K562 (cell line): Measurements from ENCODE around the gene LRFN2. TPM values are rescaled to one million over a fixed set of nuclear protein-coding genes. Genes with fewer than 3 reads are reported as not detected.

Source experiments
- BRCA1 ChIP-seq, 2 experiments: fragments of 450-650 bp in 1 of 2; sonication (generic) in 1 of 2; formaldehyde crosslinking in 1 of 2; IDR thresholded peaks; 2 replicates each; pipeline versions ENCODE4 v1.5.0 to v1.6.1; 2017 to 2020; ENCODE audit warnings: mild to moderate bottlenecking in 1 of 2, missing genetic modification reagents in 1 of 2
- CREM ChIP-seq: IDR thresholded peaks from 2 replicates; pipeline ENCODE4 v1.6.1; 2014; ENCODE audit warnings: antibody characterized with exemption, low read depth
- FOSL1 ChIP-seq: fragments of 200-800 bp; sonication (Bioruptor generic); conservative IDR thresholded peaks from 2 replicates; pipeline ENCODE4 v1.6.1; 2016; ENCODE audit warnings: missing genetic modification characterization, missing compliant biosample characterization
- FOXJ2 ChIP-seq: fragments of 200-800 bp; sonication (Bioruptor generic); IDR thresholded peaks from 2 replicates; pipeline ENCODE4 v1.6.1; 2016; ENCODE audit warnings: missing genetic modification characterization, missing compliant biosample characterization
- PHF8 ChIP-seq: fragments of 200-600 bp; sonication (generic); IDR thresholded peaks from 2 replicates; pipeline ENCODE4 v1.6.1; 2012; ENCODE audit warnings: mixed run types, mild to moderate bottlenecking, inconsistent platforms, low read length, moderate library complexity, borderline replicate concordance
- SMAD3 ChIP-seq: fragments of 450-650 bp; formaldehyde crosslinking; conservative IDR thresholded peaks from 2 replicates; pipeline ENCODE4 v1.4.0; 2020; ENCODE audit warnings: mild to moderate bottlenecking
- ZNF184 ChIP-seq: sonication (generic); formaldehyde crosslinking; IDR thresholded peaks from 2 replicates; pipeline ENCODE4 v1.5.0; 2020; ENCODE audit warnings: missing genetic modification reagents
- polyA plus RNA-seq, 8 experiments: library from polyadenylated mRNA; depleted of rRNA in 4 of 8; stranded (reverse) in 5 of 8; unstranded in 3 of 8; fragments of >200 nt; fragmentation: Nextera tagmentation in 2 of 8; fragmentation: Illumina TruSeq in 1 of 8; extraction: Ambion mirVana in 2 of 8; extraction: Trizol in 1 of 8; gene quantifications; 2 replicates each; pipeline versions ENCODE4 v1.2.1 to v1.2.3, GENCODE V29; 2011 to 2014; ENCODE audit warnings: inconsistent platforms in 1 of 8, missing spikeins in 1 of 8
- total RNA-seq, 7 experiments: library from RNA; depleted of rRNA in 6 of 7; stranded (reverse); fragments of >200 nt in 6 of 7; fragmentation: Illumina TruSeq in 2 of 7; extraction: Trizol in 2 of 7; gene quantifications; 2 replicates each; pipeline versions ENCODE4 v1.2.1 to v1.2.3, GENCODE V29; 2011 to 2021; ENCODE audit warnings: low replicate concordance in 1 of 7
- TF ChIP-seq, protein P1 (sequence below), 2 experiments: fragments of 450-650 bp in 1 of 2; sonication (generic) in 1 of 2; formaldehyde crosslinking in 1 of 2; IDR thresholded peaks in 1 of 2; conservative IDR thresholded peaks in 1 of 2; 2 replicates each; pipeline versions ENCODE4 v1.6.1 to v1.8.1; 2016 to 2023; ENCODE audit warnings: mild to moderate bottlenecking in 2 of 2, moderate library complexity in 2 of 2, inconsistent platforms in 1 of 2, missing genetic modification reagents in 1 of 2
- TF ChIP-seq, protein P2 (sequence below), 2 experiments: fragments of 450-650 bp; formaldehyde crosslinking in 1 of 2; IDR thresholded peaks; 2 replicates each; pipeline versions ENCODE4 v1.4.0 to v1.6.1; 2014 to 2020; ENCODE audit warnings: mild to moderate bottlenecking in 2 of 2, borderline replicate concordance in 1 of 2, low read depth in 1 of 2

Gene LRFN2
- total and polyA plus RNA-seq, 9 of the 15 experiments (the other 6 are each of a cell fraction or from before 2014, with no cell fraction given): not detected

DNA sequence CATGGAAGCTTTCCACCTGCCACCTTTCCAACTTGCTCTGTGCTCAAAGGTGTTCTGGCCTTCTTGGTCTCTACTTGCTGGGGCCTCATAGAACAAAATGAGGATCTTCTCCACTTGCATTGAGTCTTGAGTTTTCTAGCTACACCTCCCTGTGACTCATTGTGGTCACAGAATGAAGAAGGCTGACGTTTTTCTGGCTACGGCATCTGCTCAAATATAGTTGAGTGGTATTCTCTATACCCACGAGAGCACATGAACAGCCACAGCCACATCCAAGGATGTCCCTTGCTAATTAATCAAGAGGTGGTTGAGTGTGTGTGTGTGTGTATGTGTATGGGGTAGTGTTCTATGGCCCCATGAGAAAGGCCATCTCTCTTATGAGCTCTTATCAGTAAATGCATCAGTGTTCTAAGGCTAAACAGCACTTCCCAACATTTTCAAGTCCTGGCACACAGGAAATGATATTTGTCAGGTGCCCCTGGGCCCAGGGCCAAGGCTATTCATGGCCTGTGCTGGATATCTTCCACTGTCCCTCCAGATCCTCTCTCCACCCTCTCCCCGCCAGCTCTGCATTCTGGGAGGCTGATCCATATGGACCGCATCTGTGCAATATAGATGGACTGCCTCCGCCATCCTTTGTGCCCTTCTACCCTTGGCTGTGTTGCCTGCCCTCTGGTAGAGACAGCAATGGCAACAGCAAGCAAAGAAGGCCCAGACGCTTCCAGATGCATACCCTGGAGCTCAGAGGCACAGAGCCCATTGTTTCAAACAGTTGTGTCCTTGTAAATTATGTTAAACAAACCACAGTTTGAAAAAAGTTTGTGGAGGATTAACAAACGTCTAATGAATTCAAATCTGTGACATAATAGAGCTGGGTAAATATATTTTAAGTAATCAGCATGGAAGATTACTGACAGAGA is 150.2 kb downstream of the LRFN2 start (continued):
- TF ChIP-seq ZNF184 (CRISPR knock-in tag): no peak
- no peak for TF ChIP-seq FOXJ2 (tag)
- peak; percentile 86 for TF ChIP-seq FOSL1 (tag)
- 0 out of 2 replicates have a peak, but pooled peaks have one; percentile 16 for TF ChIP-seq CREM
- TF ChIP-seq, protein P1, sequence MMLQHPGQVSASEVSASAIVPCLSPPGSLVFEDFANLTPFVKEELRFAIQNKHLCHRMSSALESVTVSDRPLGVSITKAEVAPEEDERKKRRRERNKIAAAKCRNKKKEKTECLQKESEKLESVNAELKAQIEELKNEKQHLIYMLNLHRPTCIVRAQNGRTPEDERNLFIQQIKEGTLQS (IDR thresholded peaks at IDR 0.05): peak; percentile 17; the same call in 1 of the 2 replicates
- TF ChIP-seq, protein P1 (CRISPR knock-in tag; conservative IDR thresholded peaks at IDR 0.05): no peak
- TF ChIP-seq, protein P2, sequence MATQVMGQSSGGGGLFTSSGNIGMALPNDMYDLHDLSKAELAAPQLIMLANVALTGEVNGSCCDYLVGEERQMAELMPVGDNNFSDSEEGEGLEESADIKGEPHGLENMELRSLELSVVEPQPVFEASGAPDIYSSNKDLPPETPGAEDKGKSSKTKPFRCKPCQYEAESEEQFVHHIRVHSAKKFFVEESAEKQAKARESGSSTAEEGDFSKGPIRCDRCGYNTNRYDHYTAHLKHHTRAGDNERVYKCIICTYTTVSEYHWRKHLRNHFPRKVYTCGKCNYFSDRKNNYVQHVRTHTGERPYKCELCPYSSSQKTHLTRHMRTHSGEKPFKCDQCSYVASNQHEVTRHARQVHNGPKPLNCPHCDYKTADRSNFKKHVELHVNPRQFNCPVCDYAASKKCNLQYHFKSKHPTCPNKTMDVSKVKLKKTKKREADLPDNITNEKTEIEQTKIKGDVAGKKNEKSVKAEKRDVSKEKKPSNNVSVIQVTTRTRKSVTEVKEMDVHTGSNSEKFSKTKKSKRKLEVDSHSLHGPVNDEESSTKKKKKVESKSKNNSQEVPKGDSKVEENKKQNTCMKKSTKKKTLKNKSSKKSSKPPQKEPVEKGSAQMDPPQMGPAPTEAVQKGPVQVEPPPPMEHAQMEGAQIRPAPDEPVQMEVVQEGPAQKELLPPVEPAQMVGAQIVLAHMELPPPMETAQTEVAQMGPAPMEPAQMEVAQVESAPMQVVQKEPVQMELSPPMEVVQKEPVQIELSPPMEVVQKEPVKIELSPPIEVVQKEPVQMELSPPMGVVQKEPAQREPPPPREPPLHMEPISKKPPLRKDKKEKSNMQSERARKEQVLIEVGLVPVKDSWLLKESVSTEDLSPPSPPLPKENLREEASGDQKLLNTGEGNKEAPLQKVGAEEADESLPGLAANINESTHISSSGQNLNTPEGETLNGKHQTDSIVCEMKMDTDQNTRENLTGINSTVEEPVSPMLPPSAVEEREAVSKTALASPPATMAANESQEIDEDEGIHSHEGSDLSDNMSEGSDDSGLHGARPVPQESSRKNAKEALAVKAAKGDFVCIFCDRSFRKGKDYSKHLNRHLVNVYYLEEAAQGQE (IDR thresholded peaks at IDR 0.05; ENCODE audit: borderline replicate concordance): no peak
- TF ChIP-seq, protein P2 (CRISPR knock-in tag; IDR thresholded peaks at IDR 0.05; ENCODE audit: low read depth): no peak
- TF ChIP-seq PHF8: no peak
- no peak for TF ChIP-seq SMAD3 (CRISPR knock-in tag)
- TF ChIP-seq BRCA1 (IDR thresholded peaks at IDR 0.05): no peak
- no peak for TF ChIP-seq BRCA1 (CRISPR knock-in tag; IDR thresholded peaks at IDR 0.05)
